ENCODE measurements around the gene SLC6A7. TPM values are rescaled to one million over a fixed set of nuclear protein-coding genes. Genes with fewer than 3 reads are reported as not detected.

Gene SLC6A7
- total RNA-seq, 2 experiments from 2014 or later: not detected

- Mint-ChIP-seq H3K27ac (no peak overlapping the region), H3K36me3 (ENCODE audit: low read depth) (no peaks in the 10 kb centered on the region), H3K4me1 (ENCODE audit: low read depth) (no peaks in the 10 kb centered on the region), H3K9me3 (no peaks in the 10 kb centered on the region), H3K27me3 (peaks cover 8% of the 10 kb centered on the region), H3K4me3 (no peak overlapping the region)
- TF ChIP-seq CTCF (IDR thresholded peaks at IDR 0.05): no peak
- ChIA-PET POLR2A (no interaction called here), CTCF (interaction anchor here (1.5 kb wide), 1 partner anchor 9 kb away, joined by 4 read pairs; no protein-coding TSS in a partner anchor)
- intact Hi-C loops (cut with micrococcal nuclease): no loop called here
- ATAC-seq: no peak
- no peak for DNase-seq
Measured at GRCh38 chr5:150196986-150197385, 7.1 kb downstream of the SLC6A7 start.

- intact Hi-C loops (cut with micrococcal nuclease): no loop called here
- DNase-seq (no peak), ATAC-seq (no peak)
- no peak for TF ChIP-seq CTCF (IDR thresholded peaks at IDR 0.05)
- ChIA-PET POLR2A (no interaction called here), CTCF (interaction anchor here (1.5 kb wide), 1 partner anchor 9 kb away, joined by 4 read pairs; no protein-coding TSS in a partner anchor)
- Mint-ChIP-seq H3K4me3 (no peak overlapping the region), H3K27ac (no peak overlapping the region), H3K36me3 (ENCODE audit: low read depth) (no peaks in the 10 kb centered on the region), H3K4me1 (ENCODE audit: low read depth) (no peaks in the 10 kb centered on the region), H3K9me3 (no peaks in the 10 kb centered on the region), H3K27me3 (peaks cover 8% of the 10 kb centered on the region)
Measured at GRCh38 chr5:150197476-150197875, 7.6 kb downstream of the SLC6A7 start.

DNA sequence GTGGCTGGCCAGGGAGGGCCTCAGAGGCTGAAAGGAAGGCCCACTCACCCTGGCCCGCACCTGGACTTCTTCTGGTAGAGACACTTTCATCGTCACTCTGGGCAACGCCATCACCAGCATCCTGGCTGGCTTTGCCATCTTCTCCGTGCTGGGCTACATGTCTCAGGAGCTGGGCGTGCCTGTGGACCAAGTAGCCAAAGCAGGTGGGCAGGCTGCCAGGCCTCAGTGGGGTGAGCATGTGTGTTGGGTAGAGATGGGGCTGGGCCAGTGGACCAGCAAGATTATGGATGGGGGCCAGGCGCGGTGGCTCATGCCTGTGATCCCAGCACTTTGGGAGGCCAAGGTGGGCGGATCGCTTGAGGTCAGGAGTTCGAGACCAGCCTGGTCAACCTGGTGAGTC lies 12.6 kb downstream of the SLC6A7 start:
- H3K27me3 Mint-ChIP-seq: peaks cover 3% of the 10 kb centered on the region
- CTCF ChIA-PET: no interaction called here
- DNase-seq: no peak
- peaks cover 2% of the 10 kb centered on the region for H3K4me1 Mint-ChIP-seq (ENCODE audit: low read depth)
- H3K9me3 Mint-ChIP-seq: no peaks in the 10 kb centered on the region
- intact Hi-C loops (cut with micrococcal nuclease): no loop called here
- H3K27ac Mint-ChIP-seq: no peak overlapping the region
- H3K4me3 Mint-ChIP-seq: no peak overlapping the region
- no peaks in the 10 kb centered on the region for H3K36me3 Mint-ChIP-seq (ENCODE audit: low read depth)
- POLR2A ChIA-PET: no interaction called here
- TF ChIP-seq CTCF (IDR thresholded peaks at IDR 0.05): no peak
- ATAC-seq: no peak

- Mint-ChIP-seq H3K36me3 (ENCODE audit: low read depth) (no peaks in the 10 kb centered on the region), H3K9me3 (no peaks in the 10 kb centered on the region), H3K27me3 (peaks cover 5% of the 10 kb centered on the region), H3K4me1 (ENCODE audit: low read depth) (peaks cover 12% of the 10 kb centered on the region), H3K27ac (no peak overlapping the region), H3K4me3 (no peak overlapping the region)
- intact Hi-C loops (cut with micrococcal nuclease): no loop called here
- no peak for DNase-seq
- ChIA-PET POLR2A (no interaction called here), CTCF (no interaction called here)
- ATAC-seq: no peak
- TF ChIP-seq CTCF (IDR thresholded peaks at IDR 0.05): no peak
Measured at GRCh38 chr5:150203832-150204589, 14.1 kb downstream of the SLC6A7 start.

DNA sequence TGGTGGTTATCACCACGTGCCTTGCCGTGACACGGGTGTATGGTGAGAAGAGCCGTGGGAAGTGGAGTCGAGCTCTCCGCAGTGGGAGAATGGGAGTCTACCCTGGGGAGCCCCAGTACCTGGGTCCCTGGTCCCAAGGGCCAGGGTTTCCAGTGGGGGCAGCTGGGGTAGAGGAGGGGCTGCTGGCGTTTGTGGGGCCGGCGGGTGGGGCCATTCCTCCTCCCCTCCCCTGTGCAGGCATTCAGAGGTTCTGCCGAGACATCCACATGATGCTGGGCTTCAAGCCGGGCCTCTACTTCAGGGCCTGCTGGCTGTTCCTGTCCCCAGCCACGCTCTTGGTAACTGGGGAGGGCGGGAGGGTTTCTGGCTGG lies 14.7 kb downstream of the SLC6A7 start:
- Mint-ChIP-seq H3K27me3 (peaks cover 5% of the 10 kb centered on the region), H3K4me1 (ENCODE audit: low read depth) (peaks cover 17% of the 10 kb centered on the region), H3K4me3 (no peak overlapping the region), H3K27ac (no peak overlapping the region), H3K36me3 (ENCODE audit: low read depth) (no peaks in the 10 kb centered on the region), H3K9me3 (no peaks in the 10 kb centered on the region)
- ChIA-PET POLR2A (interaction anchor here (1.2 kb wide), 1 partner anchor 10 kb away, joined by 5 read pairs; no protein-coding TSS in a partner anchor), CTCF (no interaction called here)
- intact Hi-C loops (cut with micrococcal nuclease): no loop called here
- no peak for TF ChIP-seq CTCF (IDR thresholded peaks at IDR 0.05)
- ATAC-seq (no peak), DNase-seq (no peak)

Data from activated CD8-positive, alpha-beta T cell treated with anti-CD3 and anti-CD28 coated beads for 36 hours (primary cell).